GF-D8 (cell line): ENCODE data around the gene DPAGT1.

Experiments used
- DNase-seq: peaks from one replicate; lab custom pipeline; 2025; lab: John Stamatoyannopoulos, UW

DPAGT1 gene

DNA sequence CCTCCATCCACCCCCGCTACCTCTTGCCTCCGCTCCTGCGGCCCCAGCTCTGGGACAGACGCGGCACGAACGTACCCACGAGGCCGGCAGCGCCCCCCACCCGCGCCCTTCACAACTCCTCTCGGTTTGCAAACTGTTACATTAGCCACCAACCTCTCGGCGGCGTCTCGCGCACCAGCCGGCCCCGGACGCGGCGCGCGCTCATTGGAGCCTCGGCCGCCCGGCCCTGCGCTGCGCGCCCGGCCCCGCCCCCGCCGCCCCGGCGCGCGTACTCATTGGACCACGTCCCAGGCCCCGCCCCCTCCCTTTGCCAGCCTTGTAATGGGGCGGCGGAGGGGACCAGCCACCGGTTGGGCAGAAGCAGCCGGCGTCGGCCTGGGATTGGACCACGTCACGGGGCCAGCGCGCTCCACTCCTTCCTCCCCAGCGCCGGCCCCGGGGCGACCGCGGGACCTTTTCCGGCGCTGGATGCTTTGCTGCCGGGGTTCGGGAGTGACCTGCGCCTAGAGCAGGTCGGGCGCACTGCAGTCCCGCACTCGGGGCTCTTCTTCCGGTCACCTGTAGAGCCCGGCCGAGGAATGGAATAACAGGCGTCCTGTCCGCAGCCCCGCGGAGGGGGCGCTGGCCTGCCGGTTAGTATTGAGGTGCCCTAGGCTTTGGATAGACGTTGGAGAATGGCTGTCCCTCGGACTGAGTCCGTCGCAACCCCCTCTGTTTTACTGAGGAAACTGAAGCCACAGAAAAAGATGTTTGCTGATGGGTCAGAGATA is 44.5 kb downstream of the DPAGT1 start, which contains the start of gene HYOU1:
Gene HYOU1 (minus strand): TSS at position 206 of the 770 bp plus-strand sequence. CDS start 1,045 bp downstream, outside the sequence.
- peak; percentile 100 for DNase-seq

DNA sequence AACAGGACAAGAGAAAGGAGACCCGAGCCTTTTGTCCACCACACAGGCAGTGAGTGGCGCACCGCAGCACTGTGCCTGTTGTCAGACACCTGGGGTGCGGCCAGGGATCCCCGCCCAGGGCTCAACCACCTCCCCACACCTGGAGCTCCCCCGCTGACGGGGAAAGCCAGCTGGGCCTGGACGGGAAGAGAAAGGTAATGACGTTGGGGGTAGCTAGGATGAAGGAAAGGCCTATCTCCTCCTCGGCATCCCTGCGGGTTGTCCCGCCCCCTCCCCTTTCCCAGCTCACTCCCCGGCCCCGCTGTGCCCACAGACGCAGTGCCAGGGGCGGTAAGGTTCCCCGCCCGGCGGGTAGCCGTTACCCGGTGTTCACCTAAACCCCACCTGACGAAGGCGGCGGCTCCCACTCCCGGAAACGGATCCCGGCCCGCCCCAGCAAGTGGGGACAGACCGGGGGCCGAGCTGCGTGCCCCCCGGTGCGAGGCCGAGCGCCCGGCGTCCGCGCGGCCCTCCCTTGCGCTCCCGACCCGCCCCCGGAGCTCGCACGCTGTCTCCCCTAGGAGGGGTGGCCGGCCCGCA is 45.1 kb downstream of the DPAGT1 start:
- peak; percentile 40 for DNase-seq

DNA sequence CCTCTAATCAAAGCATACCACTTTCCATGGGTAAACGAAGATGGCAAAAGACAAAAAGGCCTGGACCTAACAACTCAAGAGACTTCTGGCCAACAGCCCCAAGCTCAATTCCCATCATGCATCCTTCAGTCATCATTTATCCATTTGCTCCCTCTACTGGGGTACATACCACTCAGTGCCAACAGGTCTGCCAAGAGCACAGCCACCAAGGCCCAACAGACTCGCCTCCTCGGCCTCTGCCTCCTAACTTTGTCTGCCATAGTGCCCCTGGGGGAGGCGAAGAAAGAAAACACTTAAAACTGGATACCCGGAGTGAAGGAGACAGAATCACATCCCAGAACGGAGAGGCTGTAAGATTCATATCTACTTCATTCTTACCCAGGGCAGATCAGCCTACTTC is 45.8 kb downstream of the DPAGT1 start:
- peak; percentile 66 for DNase-seq

DNA sequence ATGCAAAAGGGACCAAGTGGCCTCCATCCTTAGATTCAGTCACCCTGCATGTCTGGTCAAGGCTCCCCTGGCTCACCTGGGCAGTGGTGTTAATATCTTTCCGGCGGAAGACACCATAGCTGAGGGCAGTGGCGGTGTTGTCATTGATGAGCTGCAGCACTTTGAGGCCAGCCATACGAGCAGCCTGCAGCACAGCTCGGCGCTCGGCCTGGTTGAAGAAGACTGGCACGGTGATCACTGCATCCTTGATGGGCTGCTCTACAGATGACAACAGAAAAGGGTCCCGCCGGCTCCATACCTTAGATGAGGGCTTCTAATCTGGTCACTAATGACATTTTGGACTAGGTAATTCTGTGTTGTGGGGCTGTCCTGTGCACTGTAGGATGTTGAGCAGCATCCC is 47.2 kb downstream of the DPAGT1 start:
- DNase-seq, result no peak

DNA sequence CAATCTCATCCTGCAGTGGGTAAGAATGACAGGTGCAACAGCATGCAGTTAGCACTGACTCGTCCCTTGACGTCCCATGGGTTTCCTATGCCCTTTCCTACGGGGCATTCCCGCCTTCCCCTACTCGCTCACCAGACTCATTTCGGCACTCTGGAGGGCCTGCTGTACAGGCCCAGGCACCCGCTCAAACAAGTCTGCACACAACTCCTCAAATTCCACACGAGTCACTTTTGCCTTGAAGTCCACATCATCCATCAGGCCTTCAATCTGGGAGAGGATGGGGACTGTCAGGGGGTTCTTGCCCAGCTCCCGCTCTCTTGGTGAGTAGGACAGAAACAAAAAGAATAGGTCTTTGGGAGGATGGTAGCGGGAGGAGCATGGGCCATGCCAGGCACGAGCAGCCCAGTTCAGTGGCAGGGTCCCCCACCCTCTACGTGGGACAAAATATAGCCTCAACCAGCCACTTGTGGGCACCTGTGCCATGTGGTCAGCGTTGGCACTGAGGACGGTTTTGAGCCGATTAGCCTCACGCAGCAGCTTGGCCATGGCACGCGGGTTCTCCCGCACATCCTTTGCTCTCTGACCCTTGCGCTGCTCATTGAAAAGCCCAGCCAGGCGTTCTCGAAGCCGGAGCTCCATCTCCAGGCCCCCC is 49.4 kb downstream of the DPAGT1 start:
- no peak for DNase-seq

DNA sequence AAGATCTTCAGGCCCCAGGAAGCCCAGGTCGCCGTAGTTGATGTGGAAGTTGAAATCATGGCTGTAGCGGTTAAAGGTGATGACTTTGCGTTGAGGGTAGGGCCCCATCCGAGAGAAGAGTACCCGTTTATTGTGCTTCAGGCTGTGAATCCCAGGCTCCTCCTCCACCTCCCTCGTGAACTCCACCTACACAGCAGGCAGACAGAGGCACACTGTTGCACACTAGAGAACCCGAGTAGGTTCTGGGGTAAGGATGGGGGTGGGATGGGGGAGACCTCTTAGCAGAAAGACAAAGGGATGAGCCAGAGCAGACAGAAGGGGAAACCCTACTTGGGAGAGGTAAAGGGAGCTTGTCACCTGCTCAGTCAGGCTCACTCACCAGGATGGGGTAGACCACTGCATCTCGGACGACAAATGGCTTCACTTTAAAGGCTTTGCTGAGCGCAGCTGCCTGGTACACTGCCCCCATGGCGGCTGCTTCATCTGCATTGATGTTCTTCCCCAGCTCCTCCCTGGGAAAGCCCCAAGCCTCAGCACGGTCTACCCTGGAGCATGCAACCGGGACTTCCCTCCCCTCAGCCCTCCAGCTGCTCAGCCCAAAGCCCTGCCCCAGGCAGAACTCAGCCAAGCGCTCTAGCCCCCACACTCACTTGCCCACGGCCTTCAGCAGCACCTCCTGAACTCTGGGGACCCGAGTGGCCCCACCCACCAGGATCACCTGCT is 50.1 kb downstream of the DPAGT1 start:
- DNase-seq, result no peak

DNA sequence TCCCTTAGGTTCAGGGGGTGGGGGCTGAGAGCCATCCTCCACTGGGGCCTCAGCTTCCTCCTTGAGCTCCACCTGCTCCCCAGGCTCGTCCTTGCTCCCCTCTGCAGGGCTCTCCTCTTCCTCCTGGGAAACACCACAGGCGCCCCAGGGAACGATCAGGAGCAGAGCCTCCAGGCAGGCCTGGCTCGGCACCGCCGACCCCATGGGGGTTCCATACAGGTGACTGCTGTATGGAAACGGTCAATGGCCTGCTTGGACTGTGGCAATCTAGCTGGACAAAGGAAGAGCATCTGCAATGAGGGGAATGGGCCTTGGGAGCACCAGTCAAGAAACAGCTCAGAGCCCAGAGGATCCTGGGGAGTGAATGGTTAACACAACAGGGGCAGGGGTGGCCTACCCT is 52.6 kb downstream of the DPAGT1 start:
- DNase-seq, result no peak

DNA sequence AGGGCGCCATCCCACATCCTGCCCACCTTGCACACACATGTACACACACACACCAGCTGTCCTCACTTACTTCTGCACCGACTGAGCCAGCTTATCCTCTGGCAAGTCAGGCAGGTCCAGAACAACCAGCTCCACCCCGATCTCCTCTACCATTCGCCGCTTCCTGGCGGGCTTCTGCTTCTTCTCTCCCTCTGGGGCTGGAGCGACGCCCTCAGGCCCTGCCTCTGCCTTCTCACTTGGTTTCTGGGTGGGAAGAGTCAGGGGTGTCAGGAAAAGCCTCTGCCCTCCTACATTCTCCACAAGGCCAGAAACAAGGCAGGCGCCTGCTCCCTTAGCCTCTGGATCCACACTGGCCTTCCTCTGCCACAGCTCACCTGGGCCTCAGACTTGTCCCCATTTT is 53.0 kb downstream of the DPAGT1 start:
- DNase-seq, result no peak

DNA sequence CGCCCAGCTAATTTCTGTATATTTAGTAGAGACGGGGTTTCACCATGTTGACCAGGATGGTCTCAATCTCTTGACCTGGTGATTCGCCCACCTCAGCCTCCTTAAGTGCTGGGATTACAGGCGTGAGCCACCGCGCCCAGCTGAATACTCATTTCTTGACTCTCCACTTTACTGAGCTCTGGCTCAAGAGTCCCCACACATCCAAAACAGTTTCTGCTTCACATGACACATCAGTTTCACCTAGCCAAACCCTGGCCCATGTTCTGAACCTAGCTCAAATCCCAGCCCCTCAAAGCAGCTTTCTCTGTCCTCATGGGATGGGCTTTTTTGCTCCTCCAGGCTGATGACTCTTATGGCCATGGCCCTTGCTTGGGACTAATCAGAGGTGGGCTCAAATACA is 54.4 kb downstream of the DPAGT1 start:
- no peak for DNase-seq
